Right lung (tissue), 5 donors: ENCODE data around the gene GSTT2. TPM values are rescaled to one million over a fixed set of nuclear protein-coding genes. Genes with fewer than 3 reads are reported as not detected.
"Not testable (repeated sequence)": the region's sequence is repeated elsewhere in the genome, so short reads cannot be mapped to it uniquely, and the experiment has no call there.

Source experiments
- DNase-seq, 2 donors: peaks; one replicate each; pipeline ENCODE4 v3.0.0-alpha.2; 2013
- polyA plus RNA-seq, 5 donors: library from polyadenylated mRNA; unstranded; fragments of 120-200 nt; gene quantifications; one replicate each; pipeline versions ENCODE4 v1.2.1 to v1.2.3, GENCODE V29; 2013; ENCODE audit warnings: inconsistent platforms in 1 of 5, low replicate concordance in 1 of 5; ENCODE audit not compliant: insufficient read length in 5 of 5, insufficient read depth in 1 of 5

The GSTT2 gene
- polyA plus RNA-seq, 5 donors: 1.5 to 2.0 (median 1.9) TPM; not detected in 2

GRCh38 chr22:23971927-23972326 is 8.0 kb upstream of the GSTT2 start:
- DNase-seq: not testable (repeated sequence)

- DNase-seq: not testable (repeated sequence)
Observed at GRCh38 chr22:23974345-23974744, 5.6 kb upstream of the GSTT2 start, which contains the start of gene DDT. Gene DDT, minus strand, starts transcription at chr22:23974441. Its CDS starts 27 bp downstream, at chr22:23974414.

- DNase-seq: not testable (repeated sequence)
Observed at GRCh38 chr22:23974836-23975352, 5.0 kb upstream of the GSTT2 start.

- DNase-seq: not testable (repeated sequence)
Observed at GRCh38 chr22:23977304-23977703, 2.6 kb upstream of the GSTT2 start.

- DNase-seq: not testable (repeated sequence)
Observed at GRCh38 chr22:23980567-23980966, 633 bp downstream of the GSTT2 start.

GRCh38 chr22:23984430-23984829 is 4.5 kb downstream of the GSTT2 start:
- peak in 1 of 2 donors; percentile 21 for DNase-seq

GRCh38 chr22:23986089-23986488 is 6.2 kb downstream of the GSTT2 start:
- not testable (repeated sequence) for DNase-seq

- not testable (repeated sequence) for DNase-seq
Observed at GRCh38 chr22:23986538-23987178, 6.7 kb downstream of the GSTT2 start.

GRCh38 chr22:23989583-23990244 is 9.8 kb downstream of the GSTT2 start:
- DNase-seq: not testable (repeated sequence)

- not testable (repeated sequence) for DNase-seq
Observed at GRCh38 chr22:23993080-23993479, 13.1 kb downstream of the GSTT2 start.

- not testable (repeated sequence) for DNase-seq
Observed at GRCh38 chr22:23993581-23994177, 13.7 kb downstream of the GSTT2 start.

GRCh38 chr22:23997092-23997491 is 17.2 kb downstream of the GSTT2 start:
- no peak for DNase-seq

GRCh38 chr22:23999779-24000178 is 19.8 kb downstream of the GSTT2 start:
- DNase-seq: not testable (repeated sequence)

GRCh38 chr22:24001314-24001713 is 21.4 kb downstream of the GSTT2 start:
- no peak for DNase-seq

- no peak for DNase-seq
Observed at GRCh38 chr22:24002272-24002671, 22.3 kb downstream of the GSTT2 start.

GRCh38 chr22:24002851-24003250 is 22.9 kb downstream of the GSTT2 start:
- DNase-seq: no peak

- no peak for DNase-seq
Observed at GRCh38 chr22:24003887-24004286, 24.0 kb downstream of the GSTT2 start.

- no peak for DNase-seq
Observed at GRCh38 chr22:24005201-24005600, 25.3 kb downstream of the GSTT2 start, which contains the start of gene GSTT4. Gene GSTT4, minus strand, starts transcription at chr22:24005453. Its CDS starts 97 bp downstream, at chr22:24005356.

- no peak for DNase-seq
Observed at GRCh38 chr22:24006207-24006913, 26.4 kb downstream of the GSTT2 start.

- no peak for DNase-seq
Observed at GRCh38 chr22:24006914-24007214, 26.9 kb downstream of the GSTT2 start.

GRCh38 chr22:24007253-24008021 is 27.5 kb downstream of the GSTT2 start:
- no peak for DNase-seq

GRCh38 chr22:24008022-24008283 is 28.0 kb downstream of the GSTT2 start:
- no peak for DNase-seq
